HCT116 (cell line): Measurements from ENCODE around the gene CD83. TPM values are rescaled to one million over a fixed set of nuclear protein-coding genes. Genes with fewer than 3 reads are reported as not detected.

Experiments used
- ATAC-seq: fragments of 200-7000 bp; cut with Tn5 transposase; 2 replicates; pipeline ENCODE4 v1.9.1; 2020; ENCODE audit warnings: mild to moderate bottlenecking, moderate library complexity
- BruUV-seq: library from RNA; stranded (reverse); fragments of 400-500 nt; replicated peaks from 2 replicates; lab custom pipeline; 2021; lab: Mats Ljungman, UMichigan
- CTCF ChIA-PET: fragments of 300-600 bp; sonication (Branson Sonifier 250); formaldehyde crosslinking; loops from one replicate; lab custom pipeline; 2021; ENCODE audit warnings: antibody characterized with exemption; lab: Charles Lee
- POLR2A ChIA-PET: fragments of 300-600, 350-600 bp; sonication (Branson Sonifier 250); formaldehyde crosslinking; loops from one replicate; lab custom pipeline; 2021; ENCODE audit warnings: antibody characterized with exemption; lab: Charles Lee
- RAD21 ChIA-PET, 2 experiments: fragments of 300-600 bp; sonication (Branson Sonifier 250); formaldehyde crosslinking; loops; one replicate each; lab custom pipeline; 2023; ENCODE audit warnings: low total read pairs in 2 of 2; ENCODE audit not compliant: uncharacterized antibody in 2 of 2, unreplicated experiment in 2 of 2, low non-redundant PET in 1 of 2; lab: Charles Lee
- DNase-seq: peaks from one replicate; pipeline ENCODE4 v3.0.0-alpha.2; 2010; ENCODE audit warnings: low read depth, low spot score
- H2AFZ ChIP-seq: fragments of 200-600 bp; shearing (Covaris generic), sonication (generic); 2 replicates; pipeline ENCODE4 v1.6.1; 2017; ENCODE audit warnings: low read depth, mixed run types, mixed read lengths, antibody characterized with exemption, low read length; ENCODE audit not compliant: poor library complexity, severe bottlenecking
- H3K27ac ChIP-seq: 2 replicates; pipeline ENCODE4 v1.5.1; 2012; ENCODE audit warnings: low read depth, low read length
- H3K27me3 ChIP-seq: fragments of 200-600 bp; sonication (generic); 2 replicates; pipeline ENCODE4 v1.6.1; 2016; ENCODE audit warnings: mixed run types, low read length, mixed read lengths; ENCODE audit not compliant: insufficient read depth
- H3K36me3 ChIP-seq, 2 experiments: fragments of 200-500 bp in 1 of 2; fragments of 200-600 bp in 1 of 2; sonication (Bioruptor generic) in 1 of 2; sonication (generic) in 1 of 2; 2 replicates each; pipeline versions ENCODE4 v1.5.1 to v1.6.1; 2014 to 2016; ENCODE audit warnings: low read length in 2 of 2, inconsistent platforms in 1 of 2, mixed read lengths in 1 of 2, mixed run types in 1 of 2; ENCODE audit not compliant: insufficient read depth in 2 of 2, control insufficient read depth in 1 of 2
- H3K4me1 ChIP-seq, 2 experiments: fragments of 200-600 bp in 1 of 2; sonication (generic) in 1 of 2; 2 replicates each; pipeline versions ENCODE4 v1.5.1 to v1.6.1; 2012 to 2017; ENCODE audit warnings: low read length in 2 of 2, inconsistent platforms in 1 of 2, mild to moderate bottlenecking in 1 of 2, mixed read lengths in 1 of 2, mixed run types in 1 of 2, moderate library complexity in 1 of 2; ENCODE audit not compliant: insufficient read depth in 2 of 2, control insufficient read depth in 1 of 2
- H3K4me2 ChIP-seq: fragments of 200-600 bp; sonication (generic); 2 replicates; pipeline ENCODE4 v1.6.1; 2017; ENCODE audit warnings: mixed run types, low read length, mixed read lengths
- H3K4me3 ChIP-seq, 2 experiments: fragments of 200-600 bp in 1 of 2; sonication (generic) in 1 of 2; replicated peaks in 1 of 2; 2 replicates each; pipeline ENCODE4 v1.5.1; 2011 to 2016; ENCODE audit warnings: low read length in 2 of 2, control low read depth in 1 of 2, low read depth in 1 of 2, mild to moderate bottlenecking in 1 of 2, mixed read lengths in 1 of 2, mixed run types in 1 of 2
- H3K79me2 ChIP-seq: fragments of 200-600 bp; sonication (generic); 2 replicates; pipeline ENCODE4 v1.6.1; 2017; ENCODE audit warnings: mild to moderate bottlenecking, mixed run types, low read length, moderate library complexity, mixed read lengths; ENCODE audit not compliant: insufficient read depth
- H3K9ac ChIP-seq: fragments of 200-600 bp; sonication (generic); 2 replicates; pipeline ENCODE4 v1.6.1; 2016; ENCODE audit warnings: low read length, mixed read lengths
- H3K9me2 ChIP-seq: fragments of 200-600 bp; sonication (generic), shearing (Covaris generic); 2 replicates; pipeline ENCODE4 v1.6.1; 2017; ENCODE audit warnings: mixed run types, mild to moderate bottlenecking, moderate library complexity; ENCODE audit not compliant: insufficient read depth
- H3K9me3 ChIP-seq, 2 experiments: fragments of 200-500 bp in 1 of 2; fragments of 200-600 bp in 1 of 2; sonication (Bioruptor generic) in 1 of 2; sonication (generic) in 1 of 2; 2 replicates each; pipeline ENCODE4 v1.6.1; 2014 to 2017; ENCODE audit warnings: low read length in 2 of 2, mixed read lengths in 2 of 2, inconsistent platforms in 1 of 2, low read depth in 1 of 2, mild to moderate bottlenecking in 1 of 2, mixed run types in 1 of 2, moderate library complexity in 1 of 2; ENCODE audit not compliant: control insufficient read depth in 1 of 2, insufficient read depth in 1 of 2
- H4K20me1 ChIP-seq: fragments of 200-600 bp; sonication (generic), shearing (Covaris generic); 2 replicates; pipeline ENCODE4 v1.6.1; 2017; ENCODE audit warnings: mixed run types, mild to moderate bottlenecking, moderate library complexity; ENCODE audit not compliant: insufficient read depth
- EZH2 ChIP-seq: fragments of 200-600 bp; sonication (generic); IDR thresholded peaks from 2 replicates; pipeline ENCODE4 v1.6.1; 2017; ENCODE audit warnings: antibody characterized with exemption, mixed run types
- FOSL1 ChIP-seq: IDR thresholded peaks from 2 replicates; pipeline ENCODE4 v1.6.1; 2012; ENCODE audit warnings: low read depth
- JUND ChIP-seq: IDR thresholded peaks from 2 replicates; pipeline ENCODE4 v1.6.1; 2012
- SP1 ChIP-seq: IDR thresholded peaks from 2 replicates; pipeline ENCODE4 v1.6.1; 2012; ENCODE audit warnings: low read depth
- SRF ChIP-seq: IDR thresholded peaks from 2 replicates; pipeline ENCODE4 v1.6.1; 2012; ENCODE audit warnings: low read depth
- TCF7L2 ChIP-seq: IDR thresholded peaks from 2 replicates; pipeline ENCODE4 v1.7.0; 2011; ENCODE audit warnings: borderline replicate concordance, inconsistent platforms; ENCODE audit not compliant: insufficient read depth, insufficient read length; ENCODE audit errors: extremely low read depth
- ZFX ChIP-seq: fragments of 450-650 bp; IDR thresholded peaks from 2 replicates; pipeline ENCODE4 v1.6.1; 2017
- ZNF274 ChIP-seq: fragments of 200-500 bp; sonication (Bioruptor generic); IDR thresholded peaks from 2 replicates; pipeline ENCODE4 v1.6.1; 2014; ENCODE audit warnings: mild to moderate bottlenecking, low read depth, low read length, inconsistent platforms
- intact Hi-C: fragments of 100-400 bp; cut with micrococcal nuclease; formaldehyde crosslinking; loops from 2 replicates; pipeline ENCODE4 v1.10.0; 2022
- total RNA-seq: library from RNA; stranded (reverse); gene quantifications from one replicate; pipeline ENCODE4 v1.2.1, GENCODE V29; 2021; ENCODE audit not compliant: unreplicated experiment
- TF ChIP-seq, protein P1 (sequence below): IDR thresholded peaks from 2 replicates; pipeline ENCODE4 v1.6.1; 2011; ENCODE audit warnings: mild to moderate bottlenecking, low read length, moderate library complexity; ENCODE audit not compliant: insufficient replicate concordance; ENCODE audit errors: extremely low read depth
- TF ChIP-seq, protein P2 (sequence below), 3 experiments: fragments of 200-600 bp in 1 of 3; sonication (generic) in 1 of 3; IDR thresholded peaks in 2 of 3; conservative IDR thresholded peaks in 1 of 3; 2 replicates each; pipeline ENCODE4 v1.5.1; 2012 to 2017; ENCODE audit warnings: low read depth in 2 of 3, low read length in 2 of 3, antibody characterized with exemption in 1 of 3, borderline replicate concordance in 1 of 3, control low read depth in 1 of 3, mild to moderate bottlenecking in 1 of 3, mixed read lengths in 1 of 3, mixed run types in 1 of 3, moderate library complexity in 1 of 3; ENCODE audit not compliant: insufficient read depth in 1 of 3

CD83 gene
- total RNA-seq, 1 experiment from 2014 or later, result 6.0 TPM

DNA sequence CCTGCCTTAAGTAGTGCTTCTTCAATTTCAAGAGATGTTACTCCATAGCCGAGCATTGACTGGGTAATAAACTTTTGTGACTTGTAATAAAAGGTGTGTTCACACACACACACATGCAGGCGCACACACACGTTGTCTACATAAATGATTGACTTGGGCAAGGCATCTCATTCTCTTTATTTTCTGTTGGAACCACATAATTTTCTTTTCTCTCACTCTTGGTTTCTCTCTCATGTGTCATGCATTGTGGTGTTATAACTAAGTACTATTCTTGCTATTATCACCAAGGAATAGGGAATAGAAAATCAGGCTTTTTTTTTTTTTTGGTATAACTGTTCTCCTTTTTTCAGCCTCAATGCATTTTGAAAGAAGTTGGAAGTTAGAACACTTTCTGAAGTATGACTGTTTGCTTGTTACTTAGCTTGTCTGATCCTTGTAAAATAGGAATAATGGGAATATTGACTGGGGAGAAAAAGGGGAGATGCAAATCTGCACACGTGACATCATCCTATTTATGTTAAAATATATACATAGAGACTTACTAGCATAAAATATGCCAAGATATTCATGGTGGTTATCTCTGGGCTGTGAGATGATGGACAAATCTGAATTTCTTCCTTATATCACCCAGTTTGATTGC lies 26.1 kb upstream of the CD83 start:
- no peaks in the 10 kb centered on the region for H3K27me3 ChIP-seq
- ChIA-PET CTCF (no interaction called here), POLR2A (no interaction called here)
- intact Hi-C loops, result no loop called here
- no peak overlapping the region for H3K4me2 ChIP-seq
- no peak overlapping the region for H3K27ac ChIP-seq
- BruUV-seq, result no TSS peak
- no peaks in the 10 kb centered on the region for H3K36me3 ChIP-seq
- H3K9ac ChIP-seq, result no peak overlapping the region
- no peaks in the 10 kb centered on the region for H3K9me3 ChIP-seq
- ATAC-seq, result no peak
- no peaks in the 10 kb centered on the region for H3K79me2 ChIP-seq
- DNase-seq, result no peak
- H3K4me1 ChIP-seq, result no peaks in the 10 kb centered on the region
- no peak for TF ChIP-seq JUND
- TF ChIP-seq EZH2, result no peak
- no peak for TF ChIP-seq TCF7L2
- no peak for TF ChIP-seq SP1
- no peak for TF ChIP-seq FOSL1
- TF ChIP-seq, protein P1, sequence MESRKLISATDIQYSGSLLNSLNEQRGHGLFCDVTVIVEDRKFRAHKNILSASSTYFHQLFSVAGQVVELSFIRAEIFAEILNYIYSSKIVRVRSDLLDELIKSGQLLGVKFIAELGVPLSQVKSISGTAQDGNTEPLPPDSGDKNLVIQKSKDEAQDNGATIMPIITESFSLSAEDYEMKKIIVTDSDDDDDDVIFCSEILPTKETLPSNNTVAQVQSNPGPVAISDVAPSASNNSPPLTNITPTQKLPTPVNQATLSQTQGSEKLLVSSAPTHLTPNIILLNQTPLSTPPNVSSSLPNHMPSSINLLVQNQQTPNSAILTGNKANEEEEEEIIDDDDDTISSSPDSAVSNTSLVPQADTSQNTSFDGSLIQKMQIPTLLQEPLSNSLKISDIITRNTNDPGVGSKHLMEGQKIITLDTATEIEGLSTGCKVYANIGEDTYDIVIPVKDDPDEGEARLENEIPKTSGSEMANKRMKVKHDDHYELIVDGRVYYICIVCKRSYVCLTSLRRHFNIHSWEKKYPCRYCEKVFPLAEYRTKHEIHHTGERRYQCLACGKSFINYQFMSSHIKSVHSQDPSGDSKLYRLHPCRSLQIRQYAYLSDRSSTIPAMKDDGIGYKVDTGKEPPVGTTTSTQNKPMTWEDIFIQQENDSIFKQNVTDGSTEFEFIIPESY, result no peak
- no peak for TF ChIP-seq ZFX
- TF ChIP-seq, protein P2, sequence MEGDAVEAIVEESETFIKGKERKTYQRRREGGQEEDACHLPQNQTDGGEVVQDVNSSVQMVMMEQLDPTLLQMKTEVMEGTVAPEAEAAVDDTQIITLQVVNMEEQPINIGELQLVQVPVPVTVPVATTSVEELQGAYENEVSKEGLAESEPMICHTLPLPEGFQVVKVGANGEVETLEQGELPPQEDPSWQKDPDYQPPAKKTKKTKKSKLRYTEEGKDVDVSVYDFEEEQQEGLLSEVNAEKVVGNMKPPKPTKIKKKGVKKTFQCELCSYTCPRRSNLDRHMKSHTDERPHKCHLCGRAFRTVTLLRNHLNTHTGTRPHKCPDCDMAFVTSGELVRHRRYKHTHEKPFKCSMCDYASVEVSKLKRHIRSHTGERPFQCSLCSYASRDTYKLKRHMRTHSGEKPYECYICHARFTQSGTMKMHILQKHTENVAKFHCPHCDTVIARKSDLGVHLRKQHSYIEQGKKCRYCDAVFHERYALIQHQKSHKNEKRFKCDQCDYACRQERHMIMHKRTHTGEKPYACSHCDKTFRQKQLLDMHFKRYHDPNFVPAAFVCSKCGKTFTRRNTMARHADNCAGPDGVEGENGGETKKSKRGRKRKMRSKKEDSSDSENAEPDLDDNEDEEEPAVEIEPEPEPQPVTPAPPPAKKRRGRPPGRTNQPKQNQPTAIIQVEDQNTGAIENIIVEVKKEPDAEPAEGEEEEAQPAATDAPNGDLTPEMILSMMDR (IDR thresholded peaks at IDR 0.05 in 2 of 3, conservative IDR thresholded peaks at IDR 0.05 in 1 of 3; ENCODE audit: borderline replicate concordance in 1 of 3, insufficient read depth in 1 of 3, low read depth in 2 of 3, low read length in 2 of 3), result no peak
- no peak for TF ChIP-seq ZNF274
- TF ChIP-seq SRF, result no peak
- TF ChIP-seq, all 23 proteins: peak for 0
- Histone ChIP-seq H3K9me2 (no peaks in the 10 kb centered on the region), H3K4me3 (no peak overlapping the region), H2AFZ (no peak overlapping the region), H4K20me1 (no peaks in the 10 kb centered on the region)
- RAD21 ChIA-PET, result no interaction called here
